Lower leg skin (tissue), 4 donors: ENCODE measurements around the gene FNIP2. TPM values are rescaled to one million over a fixed set of nuclear protein-coding genes. Genes with fewer than 3 reads are reported as not detected.
A peak's percentile ranks its signal among the peaks of the same experiment; 100 is the strongest.

Experiments
- DNase-seq, 2 donors: peaks; one replicate each; pipeline ENCODE4 v3.0.0-alpha.2; 2019; ENCODE audit warnings: low spot score in 2 of 2
- H3K4me3 ChIP-seq: fragments of 200-600 bp; sonication (generic); 2 replicates; pipeline ENCODE4 v1.5.1; 2017; ENCODE audit warnings: mild to moderate bottlenecking, low read depth; ENCODE audit not compliant: poor library complexity, severe bottlenecking
- CTCF ChIP-seq, 3 donors: fragments of 450-650 bp; IDR thresholded peaks; one replicate each; pipeline ENCODE4 v1.5.1; 2016; ENCODE audit warnings: antibody characterized with exemption in 3 of 3, mild to moderate bottlenecking in 3 of 3, moderate library complexity in 2 of 3
- POLR2A ChIP-seq, 2 donors: fragments of 450-650 bp; IDR thresholded peaks; one replicate each; pipeline ENCODE4 v1.6.1; 2016 to 2017; ENCODE audit warnings: antibody characterized with exemption in 2 of 2, mild to moderate bottlenecking in 1 of 2, moderate library complexity in 1 of 2
- WGBS, 2 donors: methylation state at CpG; one replicate each; pipeline ENCODE4 v1.1.5; 2018; 5-methylcytosine and 5-hydroxymethylcytosine counted together
- intact Hi-C: fragments of 100-400 bp; cut with DNase I; formaldehyde crosslinking; loops from one replicate; pipeline ENCODE4 v1.15.0; 2023; ENCODE audit warnings: low total_unique reads
- total RNA-seq, 4 donors: library from RNA; depleted of rRNA; stranded (reverse); fragments of >200 nt; gene quantifications; one replicate each; pipeline ENCODE4 v1.1.0, GENCODE V29; 2016

The FNIP2 gene
- total RNA-seq, 4 donors from 2014 or later: 20.5 to 47.5 (median 38.8) TPM

GRCh38 chr4:158726633-158727032, 42.2 kb upstream of the FNIP2 start:
- no peak overlapping the region for H3K4me3 ChIP-seq
- WGBS, 2 donors: 80 to 82% methylated on average over 6 of the region's 6 CpGs
- DNase-seq: no peak
- intact Hi-C loops: loop anchor here (10.0 kb wide), 1 partner anchor 448 kb away; no protein-coding TSS in a partner anchor
- no peak for TF ChIP-seq POLR2A (IDR thresholded peaks at IDR 0.05)
- no peak for TF ChIP-seq CTCF (IDR thresholded peaks at IDR 0.05)

- WGBS, 2 donors: 63 to 83% methylated on average over 1 of the region's 1 CpG
- no peak overlapping the region for H3K4me3 ChIP-seq
- DNase-seq: no peak
- TF ChIP-seq CTCF (IDR thresholded peaks at IDR 0.05) (no peak), POLR2A (IDR thresholded peaks at IDR 0.05) (no peak)
- intact Hi-C loops: loop anchor here (10.0 kb wide), 1 partner anchor 447 kb away; no protein-coding TSS in a partner anchor
Observed at GRCh38 chr4:158728236-158728635, 40.6 kb upstream of the FNIP2 start.

- intact Hi-C loops: loop anchor here (5.0 to 10.0 kb wide), 2 partner anchors 117 to 445 kb away; no protein-coding TSS in a partner anchor
Observed at GRCh38 chr4:158729716-158730559, 38.9 kb upstream of the FNIP2 start.

GRCh38 chr4:158738866-158739265, 30.0 kb upstream of the FNIP2 start:
- H3K4me3 ChIP-seq: no peak overlapping the region
- WGBS, 2 donors: 92 to 94% methylated on average over 2 of the region's 2 CpGs
- intact Hi-C loops: no loop called here
- DNase-seq: no peak
- TF ChIP-seq POLR2A (IDR thresholded peaks at IDR 0.05) (no peak), CTCF (IDR thresholded peaks at IDR 0.05) (no peak)

More at GRCh38 chr4:158729716-158730559, 38.9 kb upstream of the FNIP2 start:
- no peak overlapping the region for H3K4me3 ChIP-seq
- DNase-seq: peak; percentile 63 to 90
- 19 to 21% methylated on average over 5 of the region's 5 CpGs for WGBS, 2 donors
- TF ChIP-seq POLR2A (IDR thresholded peaks at IDR 0.05) (no peak), CTCF (IDR thresholded peaks at IDR 0.05) (peak in 2 of 3 donors; percentile 77 to 84)

- no peak for DNase-seq
- TF ChIP-seq CTCF (IDR thresholded peaks at IDR 0.05) (no peak), POLR2A (IDR thresholded peaks at IDR 0.05) (no peak)
- intact Hi-C loops: no loop called here
- H3K4me3 ChIP-seq: no peak overlapping the region
- 87 to 93% methylated on average over 2 of the region's 2 CpGs for WGBS, 2 donors
Observed at GRCh38 chr4:158739600-158739999, 29.2 kb upstream of the FNIP2 start.
